ENCODE results near the gene NFIL3. TPM values are rescaled to one million over a fixed set of nuclear protein-coding genes. Genes with fewer than 3 reads are reported as not detected.

NFIL3 gene
- total RNA-seq, 1 donor from 2014 or later = 30.4 TPM

DNA sequence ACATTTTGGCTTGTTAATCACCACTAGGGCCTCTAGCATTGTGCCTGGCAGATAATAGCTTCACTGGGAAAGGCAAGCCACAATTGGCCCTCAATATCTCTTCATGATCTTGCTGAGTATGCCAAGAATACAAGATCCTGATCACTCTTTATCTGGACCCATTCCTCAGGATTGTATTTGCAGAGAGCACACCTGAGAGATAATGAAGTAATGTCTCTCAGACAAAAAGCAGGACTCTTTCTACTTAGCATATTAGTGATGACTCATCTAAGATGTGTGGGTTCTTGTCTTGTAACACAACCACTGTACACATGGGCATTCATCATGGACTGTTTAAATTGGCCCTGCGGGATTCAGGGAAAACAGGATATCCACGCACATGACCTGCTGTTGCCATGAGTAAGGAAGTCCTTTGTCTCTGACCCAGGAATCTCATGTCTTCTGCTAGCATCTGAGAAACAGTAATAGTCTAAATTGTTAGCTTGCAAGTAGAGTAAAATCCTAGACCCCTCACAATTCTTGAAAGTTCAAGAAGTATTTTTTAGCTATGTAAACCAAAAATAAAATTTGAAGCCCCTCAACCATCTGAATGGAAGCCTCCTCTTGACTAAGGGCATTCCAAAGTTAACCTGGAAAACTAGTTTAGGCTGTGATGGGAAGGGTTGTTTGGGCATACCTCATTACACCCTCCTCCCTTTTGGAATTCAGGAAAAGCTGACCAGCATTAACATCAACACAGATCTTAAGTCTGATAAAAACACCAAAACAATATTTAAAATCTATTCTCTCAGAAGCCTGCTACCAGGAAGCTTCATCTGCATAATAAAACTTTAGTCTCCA lies 28.0 kb upstream of the NFIL3 start:
- no peak overlapping the region for H3K4me3 Mint-ChIP-seq
- DNase-seq (ENCODE audit: extremely low spot score, unreplicated experiment) = no peak
- no peaks in the 10 kb centered on the region for H3K4me1 Mint-ChIP-seq (ENCODE audit: unreplicated experiment)
- TF ChIP-seq, protein P1, sequence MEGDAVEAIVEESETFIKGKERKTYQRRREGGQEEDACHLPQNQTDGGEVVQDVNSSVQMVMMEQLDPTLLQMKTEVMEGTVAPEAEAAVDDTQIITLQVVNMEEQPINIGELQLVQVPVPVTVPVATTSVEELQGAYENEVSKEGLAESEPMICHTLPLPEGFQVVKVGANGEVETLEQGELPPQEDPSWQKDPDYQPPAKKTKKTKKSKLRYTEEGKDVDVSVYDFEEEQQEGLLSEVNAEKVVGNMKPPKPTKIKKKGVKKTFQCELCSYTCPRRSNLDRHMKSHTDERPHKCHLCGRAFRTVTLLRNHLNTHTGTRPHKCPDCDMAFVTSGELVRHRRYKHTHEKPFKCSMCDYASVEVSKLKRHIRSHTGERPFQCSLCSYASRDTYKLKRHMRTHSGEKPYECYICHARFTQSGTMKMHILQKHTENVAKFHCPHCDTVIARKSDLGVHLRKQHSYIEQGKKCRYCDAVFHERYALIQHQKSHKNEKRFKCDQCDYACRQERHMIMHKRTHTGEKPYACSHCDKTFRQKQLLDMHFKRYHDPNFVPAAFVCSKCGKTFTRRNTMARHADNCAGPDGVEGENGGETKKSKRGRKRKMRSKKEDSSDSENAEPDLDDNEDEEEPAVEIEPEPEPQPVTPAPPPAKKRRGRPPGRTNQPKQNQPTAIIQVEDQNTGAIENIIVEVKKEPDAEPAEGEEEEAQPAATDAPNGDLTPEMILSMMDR (conservative IDR thresholded peaks at IDR 0.05) = no peak
- H3K9me3 Mint-ChIP-seq = no peaks in the 10 kb centered on the region
- no peaks in the 10 kb centered on the region for H3K36me3 Mint-ChIP-seq
- no peak overlapping the region for H3K27ac Mint-ChIP-seq
- H3K27me3 Mint-ChIP-seq = no peaks in the 10 kb centered on the region

- H3K27me3 Mint-ChIP-seq = no peaks in the 10 kb centered on the region
- TF ChIP-seq, protein P1 (conservative IDR thresholded peaks at IDR 0.05) = no peak
- no peak overlapping the region for H3K4me3 Mint-ChIP-seq
- no peaks in the 10 kb centered on the region for H3K4me1 Mint-ChIP-seq (ENCODE audit: unreplicated experiment)
- H3K9me3 Mint-ChIP-seq = peaks cover 8% of the 10 kb centered on the region
- DNase-seq (ENCODE audit: extremely low spot score, unreplicated experiment) = no peak
- no peaks in the 10 kb centered on the region for H3K36me3 Mint-ChIP-seq
- H3K27ac Mint-ChIP-seq = no peak overlapping the region
Observed at GRCh38 chr9:91445135-91445534, 21.5 kb upstream of the NFIL3 start.

GRCh38 chr9:91443994-91444392 lies 20.4 kb upstream of the NFIL3 start:
- no peak for DNase-seq (ENCODE audit: extremely low spot score, unreplicated experiment)
- peaks cover 8% of the 10 kb centered on the region for H3K9me3 Mint-ChIP-seq
- no peaks in the 10 kb centered on the region for H3K4me1 Mint-ChIP-seq (ENCODE audit: unreplicated experiment)
- no peaks in the 10 kb centered on the region for H3K36me3 Mint-ChIP-seq
- TF ChIP-seq, protein P1 (conservative IDR thresholded peaks at IDR 0.05) = no peak
- H3K4me3 Mint-ChIP-seq = no peak overlapping the region
- H3K27me3 Mint-ChIP-seq = no peaks in the 10 kb centered on the region
- no peak overlapping the region for H3K27ac Mint-ChIP-seq

GRCh38 chr9:91443321-91443993 lies 19.8 kb upstream of the NFIL3 start:
- peaks cover 8% of the 10 kb centered on the region for H3K9me3 Mint-ChIP-seq
- TF ChIP-seq, protein P1 (conservative IDR thresholded peaks at IDR 0.05) = no peak
- no peaks in the 10 kb centered on the region for H3K36me3 Mint-ChIP-seq
- H3K4me1 Mint-ChIP-seq (ENCODE audit: unreplicated experiment) = no peaks in the 10 kb centered on the region
- no peak for DNase-seq (ENCODE audit: extremely low spot score, unreplicated experiment)
- no peaks in the 10 kb centered on the region for H3K27me3 Mint-ChIP-seq
- H3K4me3 Mint-ChIP-seq = no peak overlapping the region
- H3K27ac Mint-ChIP-seq = no peak overlapping the region

GRCh38 chr9:91436841-91437240 lies 13.2 kb upstream of the NFIL3 start:
- Mint-ChIP-seq H3K36me3 (no peaks in the 10 kb centered on the region), H3K27me3 (peaks cover 4% of the 10 kb centered on the region), H3K9me3 (no peaks in the 10 kb centered on the region), H3K4me3 (no peak overlapping the region), H3K27ac (no peak overlapping the region), H3K4me1 (ENCODE audit: unreplicated experiment) (no peaks in the 10 kb centered on the region)
- TF ChIP-seq, protein P1 (conservative IDR thresholded peaks at IDR 0.05) = no peak
- no peak for DNase-seq (ENCODE audit: extremely low spot score, unreplicated experiment)
